Stomach (tissue), 4 donors: Measurements from ENCODE around the gene TNFSF10.

Source experiments
- CTCF ChIP-seq, 7 experiments: fragments of 450-650 bp in 4 of 7; fragments of 200-600 bp in 3 of 7; sonication (generic) in 3 of 7; IDR thresholded peaks; one replicate each; pipeline ENCODE4 v1.5.1; 2016 to 2019; ENCODE audit warnings: antibody characterized with exemption in 7 of 7, control low read depth in 2 of 7, mild to moderate bottlenecking in 1 of 7
- POLR2A ChIP-seq, 4 donors: fragments of 450-650 bp; IDR thresholded peaks; one replicate each; pipeline ENCODE4 v1.6.1; 2016; ENCODE audit warnings: antibody characterized with exemption in 4 of 4, control low read depth in 2 of 4, mild to moderate bottlenecking in 1 of 4, moderate library complexity in 1 of 4

- TF ChIP-seq CTCF (IDR thresholded peaks at IDR 0.05) (no peak), POLR2A (IDR thresholded peaks at IDR 0.05) (no peak)
Measured at GRCh38 chr3:172506094-172506493, 17.1 kb downstream of the TNFSF10 start.
